Effector CD8-positive, alpha-beta T cell (primary cell): ENCODE measurements around the gene RHBDF1.
A peak's percentile ranks its signal among the peaks of the same experiment; 100 is the strongest.
"Not testable (repeated sequence)": the region's sequence is repeated elsewhere in the genome, so short reads cannot be mapped to it uniquely, and the experiment has no call there.

ENCODE experiments used
- DNase-seq: peaks from one replicate; lab custom pipeline; 2025; lab: John Stamatoyannopoulos, UW

The RHBDF1 gene

DNA sequence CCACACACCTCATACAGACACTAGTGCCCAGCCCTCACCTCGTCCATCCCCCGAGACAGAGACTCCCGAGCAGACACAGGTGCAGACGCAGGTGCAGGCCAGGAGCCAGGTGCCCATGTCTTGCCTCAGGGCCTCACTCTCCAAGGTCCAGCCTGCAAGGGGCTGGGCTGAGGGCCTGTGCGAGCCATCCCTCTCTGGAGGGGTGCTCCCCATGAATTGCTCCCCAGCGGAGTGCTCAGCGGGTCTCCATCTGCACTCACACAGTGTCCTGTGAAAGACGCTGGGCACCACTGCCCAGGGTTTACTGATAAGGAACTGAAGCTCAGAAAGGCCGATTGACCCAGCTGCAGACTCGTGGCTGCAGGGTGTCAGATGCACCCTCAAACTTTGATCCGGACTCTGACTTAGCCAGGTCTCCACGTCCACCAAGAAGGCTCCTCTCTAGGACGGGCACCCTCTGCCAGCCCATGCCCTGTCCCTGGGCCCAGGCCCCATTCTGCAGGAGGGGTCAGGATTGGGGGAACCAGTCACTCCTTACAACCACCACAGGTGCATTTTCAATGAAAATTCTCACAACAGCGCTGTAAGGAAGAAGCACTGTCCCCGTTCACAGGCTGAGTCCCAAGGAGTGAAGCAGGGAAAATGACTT is 36.0 kb downstream of the RHBDF1 start:
- DNase-seq: no peak

DNA sequence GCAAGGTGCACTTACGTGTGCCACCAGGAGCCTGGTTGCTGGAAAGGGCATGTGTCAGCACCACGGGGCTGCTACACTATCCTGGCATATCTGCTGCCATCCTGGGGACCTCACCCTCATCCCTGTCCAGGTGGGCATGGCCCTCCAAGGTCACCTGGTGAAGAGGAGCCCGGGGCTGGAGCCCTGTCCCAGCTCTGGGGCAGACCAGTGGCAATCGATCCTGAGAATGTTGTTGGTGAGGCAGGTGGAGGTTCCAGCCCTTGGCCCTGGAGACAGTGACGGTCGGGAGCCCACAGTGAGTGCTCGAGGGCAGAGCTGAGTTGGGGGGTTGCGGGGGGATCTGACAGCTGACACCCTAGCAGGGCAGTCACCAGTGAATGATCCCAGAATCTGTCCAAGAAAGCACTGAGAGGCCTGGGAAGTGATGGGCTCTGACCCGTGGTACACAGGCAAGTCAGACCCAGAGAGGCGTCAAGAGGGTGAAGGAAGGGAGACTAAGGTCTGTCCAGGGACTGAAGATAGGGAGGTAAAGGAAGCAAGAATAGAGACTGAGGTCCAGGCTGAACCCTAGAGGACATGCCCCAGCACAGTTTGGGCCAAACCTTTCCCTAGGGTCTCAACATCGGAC is 36.6 kb downstream of the RHBDF1 start:
- no peak for DNase-seq

DNA sequence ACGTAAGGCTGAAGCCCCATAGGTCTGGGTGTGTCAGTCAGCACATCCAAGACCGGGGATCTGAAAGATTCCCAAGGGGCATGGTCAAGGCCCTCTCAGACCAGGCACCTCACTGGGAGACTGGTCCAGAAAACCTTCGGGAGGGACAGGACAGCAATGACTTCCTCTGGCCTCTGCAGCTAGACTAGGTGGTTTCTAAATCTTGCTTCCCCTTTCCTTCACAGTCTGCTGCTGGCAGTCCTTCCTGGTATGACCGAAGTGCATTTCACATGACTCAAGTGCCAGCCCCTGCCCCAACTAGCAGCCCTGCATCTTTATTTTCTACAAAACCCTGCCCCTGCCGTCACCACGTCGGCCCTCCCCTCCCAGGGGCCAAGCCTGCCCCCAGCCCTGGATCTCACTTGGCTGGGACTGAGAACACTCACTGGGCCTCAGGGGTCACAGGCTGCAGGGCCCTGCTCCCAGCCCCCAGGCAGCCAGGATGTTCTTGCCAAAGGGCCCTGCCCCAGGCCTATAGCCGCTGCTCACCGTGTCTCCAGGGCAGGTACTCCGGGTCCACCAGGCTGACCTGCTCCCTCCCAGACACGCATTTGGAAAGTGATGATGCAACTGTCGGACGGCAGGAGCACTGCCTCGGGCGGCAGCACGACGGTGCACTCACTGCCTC is 37.3 kb downstream of the RHBDF1 start:
- DNase-seq: no peak

DNA sequence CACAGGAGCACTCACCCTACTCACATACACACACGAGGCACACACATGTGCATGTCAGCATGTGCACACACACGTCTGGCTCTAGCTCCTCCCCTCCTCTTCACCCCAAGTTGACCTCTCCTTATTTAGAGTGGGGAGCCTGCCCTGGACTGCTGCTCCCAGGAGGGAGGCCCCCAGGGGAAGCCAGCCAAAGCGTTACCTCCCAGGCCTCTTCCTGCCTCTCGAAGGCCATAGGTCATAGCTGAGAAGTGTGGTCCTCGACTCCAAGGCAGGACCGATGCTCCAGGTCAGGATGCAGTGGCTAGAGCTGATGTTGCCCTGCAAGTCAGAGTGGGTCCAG is 37.8 kb downstream of the RHBDF1 start:
- no peak for DNase-seq

DNA sequence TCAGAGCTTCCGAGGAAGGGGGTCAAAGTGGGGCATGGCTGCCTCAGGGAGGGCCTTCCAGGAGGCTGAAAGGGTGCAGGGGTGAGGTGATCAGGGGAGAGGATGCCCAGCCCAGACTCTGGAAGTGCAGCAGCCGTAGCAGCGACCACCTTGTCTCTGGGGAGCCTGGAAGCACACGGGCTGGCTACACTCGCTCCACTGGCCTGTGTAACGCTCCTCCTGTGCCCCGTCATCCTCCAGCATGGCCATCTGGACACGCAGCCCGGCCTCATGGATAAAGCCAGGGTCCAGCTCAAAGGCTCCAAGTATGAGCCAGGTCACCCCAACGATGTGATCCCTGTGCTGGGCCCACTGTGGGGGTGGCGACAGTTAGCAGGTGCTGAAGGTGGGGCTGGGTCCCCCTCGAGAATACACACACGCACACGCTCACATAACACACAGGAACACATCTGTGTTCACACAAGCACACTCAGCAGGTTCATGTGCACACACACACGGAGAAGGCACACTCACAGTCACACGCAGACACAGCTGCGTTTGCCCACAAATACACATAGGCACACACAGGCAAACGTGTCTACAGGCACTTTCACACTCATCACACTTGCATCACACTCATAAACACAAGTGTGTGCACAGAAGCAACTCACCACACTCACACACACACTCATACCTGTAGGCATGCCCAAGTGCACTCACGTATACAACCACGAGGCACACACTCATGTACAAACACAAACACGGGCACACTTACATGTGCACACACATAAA is 38.4 kb downstream of the RHBDF1 start:
- DNase-seq: no peak

DNA sequence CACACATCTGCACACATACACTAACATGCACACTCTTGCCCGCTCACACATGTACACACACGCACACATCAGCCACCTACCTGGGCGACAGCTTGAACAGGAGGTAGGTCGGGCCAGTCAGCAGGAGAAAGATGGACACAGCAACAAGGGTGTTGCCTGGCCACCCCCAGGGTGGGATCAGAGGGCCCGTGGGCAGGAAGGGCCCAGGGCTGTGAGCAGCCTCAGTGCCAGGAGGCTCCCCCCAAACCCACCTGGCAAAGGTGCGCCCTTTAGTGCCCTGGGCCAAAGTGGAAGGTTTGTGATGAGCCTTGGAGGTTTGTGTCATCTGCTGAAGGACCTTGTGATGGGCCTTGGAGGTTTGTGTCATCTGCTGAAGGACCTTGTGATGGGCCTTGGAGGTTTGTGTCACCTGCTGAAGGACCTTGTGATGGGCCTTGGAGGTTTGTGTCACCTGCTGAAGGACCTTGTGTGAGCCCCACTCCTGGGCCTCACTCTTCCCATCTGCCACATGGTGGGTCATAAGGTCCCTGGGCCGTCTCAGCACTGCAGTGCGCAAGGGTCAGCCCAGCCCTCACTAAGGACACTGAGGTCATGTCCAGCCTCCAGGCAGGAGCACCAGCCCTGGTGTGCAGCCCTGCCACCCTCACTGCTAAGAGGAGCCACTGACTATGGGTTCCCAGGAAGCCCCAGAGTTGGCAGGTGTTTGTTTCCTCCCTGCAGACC is 39.1 kb downstream of the RHBDF1 start:
- not testable (repeated sequence) for DNase-seq

DNA sequence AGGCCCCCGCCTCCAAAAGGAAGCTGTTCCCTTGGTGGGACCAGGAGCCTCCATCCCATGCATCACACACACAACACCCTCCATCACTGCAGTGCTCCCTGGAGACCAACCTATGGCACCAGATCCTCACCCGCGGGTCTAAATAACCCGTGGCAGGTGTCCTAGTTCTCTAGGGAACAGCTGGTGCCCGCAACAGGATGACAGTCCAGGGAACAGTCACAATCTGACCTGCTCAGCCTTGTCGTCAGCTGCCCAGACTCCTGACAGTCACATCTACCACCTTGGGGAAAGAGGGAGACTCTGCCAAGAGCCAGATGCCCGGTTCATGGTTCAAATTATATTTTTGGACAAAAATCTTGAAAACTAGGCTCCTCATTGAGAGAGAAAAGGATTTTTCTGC is 41.8 kb downstream of the RHBDF1 start:
- DNase-seq: not testable (repeated sequence)

DNA sequence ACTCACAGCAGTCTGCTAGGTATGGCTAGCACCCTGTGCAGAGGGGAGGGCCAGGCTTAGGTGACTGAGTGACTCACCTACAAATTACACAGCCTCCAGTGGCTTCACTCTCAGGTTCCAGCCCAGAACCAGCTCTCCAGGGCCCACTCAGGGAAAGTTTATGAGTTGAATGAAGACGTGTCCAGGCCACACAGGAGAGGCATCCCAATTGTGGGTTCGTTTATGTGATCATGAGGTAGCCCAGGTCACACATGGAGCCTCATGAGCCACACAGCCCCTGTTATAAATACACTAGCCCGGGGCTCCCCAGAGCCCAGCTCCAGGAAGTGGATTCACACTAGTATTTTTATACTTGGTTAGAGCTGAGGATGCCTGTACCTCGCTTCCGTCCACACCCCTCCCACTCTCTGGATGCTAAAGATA is 46.5 kb downstream of the RHBDF1 start:
- not testable (repeated sequence) for DNase-seq

DNA sequence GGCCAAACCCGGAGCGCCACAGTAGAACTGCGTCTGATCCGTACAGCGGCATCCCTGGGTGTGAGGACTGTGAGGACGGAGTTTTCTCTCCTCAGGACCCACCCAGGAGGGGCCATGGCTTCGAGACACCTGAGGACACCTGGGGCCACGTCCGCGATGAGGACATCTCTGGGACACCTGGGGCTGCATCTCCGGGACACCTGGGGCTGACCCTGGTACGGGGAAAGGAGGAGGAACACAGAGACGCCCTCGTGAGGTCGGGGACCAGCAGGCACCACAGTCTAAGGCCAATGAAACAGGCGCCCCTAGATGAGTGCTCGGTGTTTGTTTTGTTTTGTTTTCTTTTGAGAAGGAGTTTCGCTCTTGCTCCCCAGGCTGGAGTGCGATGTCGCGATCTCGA is 48.3 kb downstream of the RHBDF1 start:
- DNase-seq: not testable (repeated sequence)

DNA sequence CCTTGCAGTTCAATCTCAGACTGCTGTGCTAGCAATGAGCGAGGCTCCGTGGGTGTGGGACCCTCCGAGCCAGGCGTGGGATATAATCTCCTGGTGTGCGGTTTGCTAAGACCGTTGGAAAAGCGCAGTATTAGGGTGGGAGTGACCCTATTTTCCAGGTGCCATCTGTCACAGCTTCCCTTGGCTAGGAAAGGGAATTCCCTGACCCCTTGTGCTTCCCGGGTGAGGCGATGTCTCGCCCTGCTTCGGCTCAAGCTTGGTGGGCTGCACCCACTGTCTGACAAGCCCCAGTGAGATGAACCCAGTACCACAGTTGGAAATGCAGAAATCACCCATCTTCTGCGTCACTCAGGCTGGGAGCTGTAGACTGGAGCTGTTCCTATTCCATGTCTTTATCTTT is 51.5 kb downstream of the RHBDF1 start:
- DNase-seq: not testable (repeated sequence)

DNA sequence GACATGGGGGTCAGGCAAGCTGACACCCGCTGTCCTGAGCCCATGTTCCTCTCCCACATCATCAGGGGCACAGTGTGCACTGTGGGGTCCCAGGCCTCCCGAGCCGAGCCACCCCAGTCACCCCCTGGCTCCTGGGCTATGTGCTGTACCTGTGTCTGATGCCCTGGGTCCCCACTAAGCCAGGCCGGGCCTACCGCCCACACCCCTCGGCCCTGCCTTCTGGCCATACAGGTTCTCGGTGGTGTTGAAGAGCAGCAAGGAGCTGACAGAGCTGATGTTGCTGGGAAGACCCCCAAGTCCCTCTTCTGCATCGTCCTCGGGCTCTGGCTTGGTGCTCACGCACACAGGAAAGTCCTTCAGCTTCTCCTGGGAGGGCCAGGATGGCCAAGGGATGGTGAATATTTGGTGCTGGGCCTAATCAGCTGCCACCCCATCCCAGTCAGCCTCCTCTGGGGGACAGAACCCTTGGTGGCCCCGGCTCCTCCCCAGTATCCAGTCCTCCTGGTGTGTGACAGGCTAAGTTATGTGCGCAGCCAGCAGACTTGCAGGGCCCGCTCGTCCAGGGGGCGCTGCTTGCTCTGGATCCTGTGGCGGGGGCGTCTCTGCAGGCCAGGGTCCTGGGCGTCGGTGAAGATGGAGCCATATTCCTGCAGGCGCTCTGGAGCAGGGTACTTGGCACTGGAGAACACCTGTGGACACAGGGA is 55.2 kb downstream of the RHBDF1 start:
- DNase-seq: not testable (repeated sequence)

DNA sequence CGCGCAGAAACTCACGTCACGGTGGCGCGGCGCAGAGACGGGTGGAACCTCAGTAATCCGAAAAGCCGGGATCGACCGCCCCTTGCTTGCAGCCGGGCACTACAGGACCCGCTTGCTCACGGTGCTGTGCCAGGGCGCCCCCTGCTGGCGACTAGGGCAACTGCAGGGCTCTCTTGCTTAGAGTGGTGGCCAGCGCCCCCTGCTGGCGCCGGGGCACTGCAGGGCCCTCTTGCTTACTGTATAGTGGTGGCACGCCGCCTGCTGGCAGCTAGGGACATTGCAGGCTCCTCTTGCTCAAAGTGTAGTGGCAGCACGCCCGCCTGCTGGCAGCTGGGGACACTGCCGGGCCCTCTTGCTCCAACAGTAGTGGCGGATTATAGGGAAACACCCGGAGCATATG is 61.7 kb downstream of the RHBDF1 start:
- peak; percentile 84 for DNase-seq

DNA sequence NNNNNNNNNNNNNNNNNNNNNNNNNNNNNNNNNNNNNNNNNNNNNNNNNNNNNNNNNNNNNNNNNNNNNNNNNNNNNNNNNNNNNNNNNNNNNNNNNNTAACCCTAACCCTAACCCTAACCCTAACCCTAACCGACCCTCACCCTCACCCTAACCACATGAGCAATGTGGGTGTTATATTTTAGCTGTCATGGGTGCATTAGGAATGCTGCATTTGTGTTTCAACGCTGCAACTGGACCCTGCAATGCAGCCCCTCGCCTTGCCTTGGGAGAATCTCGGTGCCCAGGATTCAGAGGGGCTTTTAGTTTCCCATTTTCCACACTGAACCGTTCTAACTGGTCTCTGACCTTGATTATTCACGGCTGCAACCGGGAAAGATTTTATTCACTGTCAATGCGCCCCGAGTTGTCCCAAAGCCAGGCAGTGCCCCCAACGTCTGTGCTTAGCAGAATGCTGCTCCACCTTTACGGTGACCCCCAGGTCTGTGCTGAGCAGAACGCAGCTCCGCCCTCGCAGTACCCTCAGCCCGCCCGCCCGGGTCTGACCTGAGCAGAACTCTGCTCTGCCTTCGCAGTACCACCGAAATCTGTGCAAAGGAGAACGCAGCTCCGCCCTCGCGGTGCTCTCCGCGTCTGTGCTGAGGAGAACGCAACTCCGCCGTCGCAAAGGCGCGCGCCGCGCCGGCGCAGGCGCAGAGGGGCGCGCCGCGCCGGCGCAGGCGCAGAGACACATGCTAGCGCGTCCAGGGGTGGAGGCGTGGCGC is 62.3 kb downstream of the RHBDF1 start:
- no peak for DNase-seq
